HepG2 (cell line): ENCODE measurements around the gene DCAF7. TPM values are rescaled to one million over a fixed set of nuclear protein-coding genes. Genes with fewer than 3 reads are reported as not detected.

Experiments used
- ATAC-seq: fragments of 200-7000 bp; cut with Tn5 transposase; 3 replicates; pipeline ENCODE4 v1.9.1; 2020; ENCODE audit warnings: mild to moderate bottlenecking, moderate library complexity
- BruUV-seq: library from RNA; stranded (reverse); fragments of 400-500 nt; replicated peaks from 2 replicates; lab custom pipeline; 2021; lab: Mats Ljungman, UMichigan
- CTCF ChIA-PET: fragments of 300-600 bp; formaldehyde crosslinking; extraction: SDS; loops from one replicate; lab custom pipeline; 2021; ENCODE audit warnings: low total read pairs, inconsistent platforms, low intra/inter-chr PET ratio; lab: Yijun Ruan, JAX
- POLR2A ChIA-PET: fragments of 350-600 bp; sonication (Branson Sonifier 250); formaldehyde crosslinking; loops from one replicate; lab custom pipeline; 2020; ENCODE audit warnings: antibody characterized with exemption, inconsistent platforms; lab: Yijun Ruan, JAX
- DNase-seq: peaks from one replicate; pipeline ENCODE4 v3.0.0-alpha.2; 2015; ENCODE audit warnings: low spot score
- FAIRE-seq: peaks from 3 replicates; lab custom pipeline; 2011; peaks lifted over from hg19 to GRCh38; lab: Jason Lieb, UNC
- H2AFZ ChIP-seq: one replicate; pipeline ENCODE4 v1.6.1; 2011; ENCODE audit warnings: low read length, inconsistent platforms
- H3K27ac ChIP-seq: fragments of 300-600 bp; 3 replicates; pipeline ENCODE4 v1.8.0; 2011; ENCODE audit warnings: mixed run types, mild to moderate bottlenecking, mixed read lengths, low read length, inconsistent platforms; ENCODE audit not compliant: insufficient read depth; ENCODE audit errors: extremely low read length
- H3K27me3 ChIP-seq, 2 experiments: fragments of 200-600 bp in 1 of 2; 2 replicates in 1 of 2; 3 replicates in 1 of 2; pipeline versions ENCODE4 v1.6.0 to v1.8.0; 2011; ENCODE audit warnings: low read length in 2 of 2, mild to moderate bottlenecking in 2 of 2, moderate library complexity in 2 of 2, inconsistent platforms in 1 of 2; ENCODE audit not compliant: insufficient read depth in 2 of 2, control insufficient read depth in 1 of 2
- H3K36me3 ChIP-seq, 2 experiments: fragments of 200-600 bp in 1 of 2; replicated peaks in 1 of 2; 2 replicates in 1 of 2; 3 replicates in 1 of 2; pipeline versions ENCODE4 v1.5.1 to v1.8.0; 2011; ENCODE audit warnings: low read length in 2 of 2, inconsistent platforms in 1 of 2; ENCODE audit not compliant: insufficient read depth in 2 of 2, control insufficient read depth in 1 of 2
- H3K4me1 ChIP-seq: 2 replicates; pipeline ENCODE4 v1.5.1; 2012; ENCODE audit warnings: low read length, inconsistent platforms; ENCODE audit not compliant: insufficient read depth
- H3K4me2 ChIP-seq: 2 replicates; pipeline ENCODE4 v1.6.0; 2011; ENCODE audit warnings: low read depth, low read length, inconsistent platforms
- H3K4me3 ChIP-seq, 3 experiments: fragments of 200-600 bp in 1 of 3; sonication (generic), shearing (Covaris generic) in 1 of 3; replicated peaks in 1 of 3; 2 replicates each; pipeline ENCODE4 v1.5.1; 2011 to 2016; ENCODE audit warnings: low read length in 3 of 3, inconsistent platforms in 2 of 3, low read depth in 2 of 3, mild to moderate bottlenecking in 2 of 3, control low read depth in 1 of 3, mixed read lengths in 1 of 3; ENCODE audit not compliant: insufficient read depth in 1 of 3
- H3K79me2 ChIP-seq: one replicate; pipeline ENCODE4 v1.6.1; 2011; ENCODE audit warnings: low read length, inconsistent platforms; ENCODE audit not compliant: insufficient read depth
- H3K9ac ChIP-seq: 2 replicates; pipeline ENCODE4 v1.6.0; 2011; ENCODE audit warnings: mild to moderate bottlenecking, low read depth, low read length, inconsistent platforms; ENCODE audit not compliant: insufficient read depth
- H3K9me3 ChIP-seq: 2 replicates; pipeline ENCODE4 v1.5.1; 2012; ENCODE audit warnings: mild to moderate bottlenecking, low read length
- H4K20me1 ChIP-seq: 2 replicates; pipeline ENCODE4 v1.6.0; 2011; ENCODE audit warnings: inconsistent platforms, mild to moderate bottlenecking, low read length, moderate library complexity; ENCODE audit not compliant: insufficient read depth
- ARNTL ChIP-seq: sonication (generic); formaldehyde crosslinking; IDR thresholded peaks from 2 replicates; pipeline ENCODE4 v1.4.0; 2020; ENCODE audit warnings: mild to moderate bottlenecking, missing genetic modification reagents
- BRD4 ChIP-seq: sonication (generic); formaldehyde crosslinking; IDR thresholded peaks from 2 replicates; pipeline ENCODE4 v1.4.0; 2020; ENCODE audit warnings: missing genetic modification reagents
- DNMT1 ChIP-seq: sonication (generic); formaldehyde crosslinking; IDR thresholded peaks from 2 replicates; pipeline ENCODE4 v1.5.1; 2020; ENCODE audit warnings: mild to moderate bottlenecking, missing genetic modification reagents
- NPAS2 ChIP-seq: sonication (generic); formaldehyde crosslinking; IDR thresholded peaks from 2 replicates; pipeline ENCODE4 v1.8.0; 2022; ENCODE audit warnings: mild to moderate bottlenecking, missing genetic modification reagents, borderline replicate concordance
- ZKSCAN5 ChIP-seq: sonication (generic); formaldehyde crosslinking; IDR thresholded peaks from 2 replicates; pipeline ENCODE4 v1.5.1; 2020; ENCODE audit warnings: mild to moderate bottlenecking, missing genetic modification reagents
- ZNF160 ChIP-seq: sonication (generic); formaldehyde crosslinking; IDR thresholded peaks from 2 replicates; pipeline ENCODE4 v1.8.0; 2022; ENCODE audit warnings: mild to moderate bottlenecking, inconsistent platforms, missing genetic modification reagents
- ZNF33A ChIP-seq: sonication (generic); formaldehyde crosslinking; IDR thresholded peaks from 2 replicates; pipeline ENCODE4 v1.5.1; 2020; ENCODE audit warnings: missing genetic modification reagents, mild to moderate bottlenecking, moderate library complexity, borderline replicate concordance
- ZNF33B ChIP-seq: sonication (generic); formaldehyde crosslinking; IDR thresholded peaks from 2 replicates; pipeline ENCODE4 v1.5.1; 2020; ENCODE audit warnings: mild to moderate bottlenecking, missing genetic modification reagents
- ZNF431 ChIP-seq: sonication (generic); formaldehyde crosslinking; IDR thresholded peaks from 2 replicates; pipeline ENCODE4 v1.9.0; 2022; ENCODE audit warnings: missing genetic modification reagents, low read depth, mild to moderate bottlenecking, borderline replicate concordance
- ZNF567 ChIP-seq: sonication (generic); formaldehyde crosslinking; IDR thresholded peaks from 2 replicates; pipeline ENCODE4 v1.8.1; 2023; ENCODE audit warnings: mild to moderate bottlenecking, missing genetic modification reagents, borderline replicate concordance
- ZNF737 ChIP-seq: sonication (generic); formaldehyde crosslinking; IDR thresholded peaks from 2 replicates; pipeline ENCODE4 v1.5.0; 2020; ENCODE audit warnings: missing genetic modification reagents, mild to moderate bottlenecking, borderline replicate concordance
- ZNF790 ChIP-seq: sonication (generic); formaldehyde crosslinking; IDR thresholded peaks from 2 replicates; pipeline ENCODE4 v1.8.0; 2022; ENCODE audit warnings: missing genetic modification reagents, mild to moderate bottlenecking, borderline replicate concordance
- WGBS: methylation state at CpG from one replicate; pipeline ENCODE4 v1.1.6; 2017; ENCODE audit warnings: low lambda C conversion rate; 5-methylcytosine and 5-hydroxymethylcytosine counted together
- in situ Hi-C: cut with HindIII; loops from 2 replicates; pipeline ENCODE4 v1.10.0; 2017; ENCODE audit warnings: low pct_unique_long_range_greater_than_20kb; ENCODE audit not compliant: extremely low pct_ligation_motif_present
- intact Hi-C: fragments of 100-400 bp; cut with micrococcal nuclease; formaldehyde crosslinking; loops from one replicate; pipeline ENCODE4 v1.10.0; 2022; ENCODE audit not compliant: unreplicated experiment
- polyA plus RNA-seq, 8 experiments: library from polyadenylated mRNA; depleted of rRNA in 3 of 8; stranded (reverse) in 7 of 8; unstranded in 1 of 8; fragments of >200 nt; fragmentation: Illumina TruSeq in 4 of 8; extraction: Trizol in 4 of 8; gene quantifications; 2 replicates each; pipeline versions ENCODE4 v1.2.1 to v1.2.3, GENCODE V29; 2011 to 2016; ENCODE audit warnings: low read depth in 4 of 8, missing spikeins in 1 of 8, mixed read lengths in 1 of 8; ENCODE audit not compliant: insufficient read depth in 1 of 8
- total RNA-seq, 5 experiments: library from RNA; depleted of rRNA; stranded (reverse); fragments of >200 nt; fragmentation: Illumina TruSeq; extraction: Trizol; gene quantifications; 2 replicates each; pipeline ENCODE4 v1.2.3, GENCODE V29; 2016; ENCODE audit warnings: low read depth in 1 of 5
- TF ChIP-seq, protein P1 (sequence below): sonication (generic); formaldehyde crosslinking; IDR thresholded peaks from 2 replicates; pipeline ENCODE4 v1.4.0; 2020; ENCODE audit warnings: missing genetic modification reagents
- TF ChIP-seq, protein P2 (sequence below): IDR thresholded peaks from 2 replicates; pipeline ENCODE4 v1.6.1; 2016; ENCODE audit warnings: mild to moderate bottlenecking
- TF ChIP-seq, protein P3 (sequence below): sonication (generic); formaldehyde crosslinking; IDR thresholded peaks from 2 replicates; pipeline ENCODE4 v1.4.0; 2020; ENCODE audit warnings: missing genetic modification reagents, borderline replicate concordance

Gene DCAF7
- total and polyA plus RNA-seq, 2 of the 13 experiments (the other 11 are each of a cell fraction or from before 2014, with no cell fraction given), result 55.2 to 73.4 TPM

DNA sequence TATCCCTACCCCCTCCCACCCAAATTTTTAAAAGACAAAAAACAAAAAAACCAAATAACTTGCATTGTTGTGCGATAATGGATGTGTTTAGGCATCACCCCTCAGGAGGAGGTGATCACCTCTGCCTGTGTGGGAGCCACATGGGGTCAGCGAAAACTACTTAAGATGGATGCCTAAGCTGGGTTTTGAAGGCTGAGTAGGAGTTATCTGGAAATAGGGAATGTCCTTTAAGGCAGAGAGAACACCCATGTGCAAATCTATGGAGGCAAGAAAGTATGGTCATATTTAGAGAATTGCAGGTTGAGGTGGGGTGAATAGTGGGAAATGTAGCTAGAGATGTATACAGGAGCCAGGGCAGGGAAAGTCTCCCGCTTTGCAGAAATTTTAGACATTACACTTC, 44.9 kb downstream of the DCAF7 start:
- in situ Hi-C loops, result no loop called here
- no peak for FAIRE-seq
- no peak overlapping the region for H3K4me2 ChIP-seq
- H4K20me1 ChIP-seq, result no peaks in the 10 kb centered on the region; the same call in 1 of the 2 replicates
- no TSS peak for BruUV-seq
- WGBS, result 96% methylated on average over 3 of the region's 3 CpGs
- peaks cover 16 to 18% of the 10 kb centered on the region in 2 experiments; a peak in 4 of 5 replicates for H3K36me3 ChIP-seq
- ChIA-PET CTCF (no interaction called here), POLR2A (no interaction called here)
- H3K4me1 ChIP-seq, result peaks cover 7% of the 10 kb centered on the region
- no peak overlapping the region for H2AFZ ChIP-seq
- no peak for DNase-seq
- no peaks in the 10 kb centered on the region for H3K27me3 ChIP-seq
- H3K79me2 ChIP-seq, result no peaks in the 10 kb centered on the region
- intact Hi-C loops, result no loop called here
- H3K4me3 ChIP-seq, result no peak overlapping the region
- no peak overlapping the region for H3K9ac ChIP-seq
- ATAC-seq, result no peak
- TF ChIP-seq ZNF431 (CRISPR knock-in tag) (no peak), ARNTL (CRISPR knock-in tag) (no peak), ZNF567 (CRISPR knock-in tag) (no peak), ZNF737 (CRISPR knock-in tag) (no peak), ZNF33A (CRISPR knock-in tag) (no peak), ZNF160 (CRISPR knock-in tag) (no peak), ZKSCAN5 (CRISPR knock-in tag) (no peak), ZNF33B (CRISPR knock-in tag) (no peak), ZNF790 (no peak), BRD4 (no peak), DNMT1 (CRISPR knock-in tag) (no peak), NPAS2 (CRISPR knock-in tag) (no peak)
- TF ChIP-seq, protein P1, sequence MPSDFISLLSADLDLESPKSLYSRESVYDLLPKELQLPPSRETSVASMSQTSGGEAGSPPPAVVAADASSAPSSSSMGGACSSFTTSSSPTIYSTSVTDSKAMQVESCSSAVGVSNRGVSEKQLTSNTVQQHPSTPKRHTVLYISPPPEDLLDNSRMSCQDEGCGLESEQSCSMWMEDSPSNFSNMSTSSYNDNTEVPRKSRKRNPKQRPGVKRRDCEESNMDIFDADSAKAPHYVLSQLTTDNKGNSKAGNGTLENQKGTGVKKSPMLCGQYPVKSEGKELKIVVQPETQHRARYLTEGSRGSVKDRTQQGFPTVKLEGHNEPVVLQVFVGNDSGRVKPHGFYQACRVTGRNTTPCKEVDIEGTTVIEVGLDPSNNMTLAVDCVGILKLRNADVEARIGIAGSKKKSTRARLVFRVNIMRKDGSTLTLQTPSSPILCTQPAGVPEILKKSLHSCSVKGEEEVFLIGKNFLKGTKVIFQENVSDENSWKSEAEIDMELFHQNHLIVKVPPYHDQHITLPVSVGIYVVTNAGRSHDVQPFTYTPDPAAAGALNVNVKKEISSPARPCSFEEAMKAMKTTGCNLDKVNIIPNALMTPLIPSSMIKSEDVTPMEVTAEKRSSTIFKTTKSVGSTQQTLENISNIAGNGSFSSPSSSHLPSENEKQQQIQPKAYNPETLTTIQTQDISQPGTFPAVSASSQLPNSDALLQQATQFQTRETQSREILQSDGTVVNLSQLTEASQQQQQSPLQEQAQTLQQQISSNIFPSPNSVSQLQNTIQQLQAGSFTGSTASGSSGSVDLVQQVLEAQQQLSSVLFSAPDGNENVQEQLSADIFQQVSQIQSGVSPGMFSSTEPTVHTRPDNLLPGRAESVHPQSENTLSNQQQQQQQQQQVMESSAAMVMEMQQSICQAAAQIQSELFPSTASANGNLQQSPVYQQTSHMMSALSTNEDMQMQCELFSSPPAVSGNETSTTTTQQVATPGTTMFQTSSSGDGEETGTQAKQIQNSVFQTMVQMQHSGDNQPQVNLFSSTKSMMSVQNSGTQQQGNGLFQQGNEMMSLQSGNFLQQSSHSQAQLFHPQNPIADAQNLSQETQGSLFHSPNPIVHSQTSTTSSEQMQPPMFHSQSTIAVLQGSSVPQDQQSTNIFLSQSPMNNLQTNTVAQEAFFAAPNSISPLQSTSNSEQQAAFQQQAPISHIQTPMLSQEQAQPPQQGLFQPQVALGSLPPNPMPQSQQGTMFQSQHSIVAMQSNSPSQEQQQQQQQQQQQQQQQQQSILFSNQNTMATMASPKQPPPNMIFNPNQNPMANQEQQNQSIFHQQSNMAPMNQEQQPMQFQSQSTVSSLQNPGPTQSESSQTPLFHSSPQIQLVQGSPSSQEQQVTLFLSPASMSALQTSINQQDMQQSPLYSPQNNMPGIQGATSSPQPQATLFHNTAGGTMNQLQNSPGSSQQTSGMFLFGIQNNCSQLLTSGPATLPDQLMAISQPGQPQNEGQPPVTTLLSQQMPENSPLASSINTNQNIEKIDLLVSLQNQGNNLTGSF, result no peak
- TF ChIP-seq, protein P2, sequence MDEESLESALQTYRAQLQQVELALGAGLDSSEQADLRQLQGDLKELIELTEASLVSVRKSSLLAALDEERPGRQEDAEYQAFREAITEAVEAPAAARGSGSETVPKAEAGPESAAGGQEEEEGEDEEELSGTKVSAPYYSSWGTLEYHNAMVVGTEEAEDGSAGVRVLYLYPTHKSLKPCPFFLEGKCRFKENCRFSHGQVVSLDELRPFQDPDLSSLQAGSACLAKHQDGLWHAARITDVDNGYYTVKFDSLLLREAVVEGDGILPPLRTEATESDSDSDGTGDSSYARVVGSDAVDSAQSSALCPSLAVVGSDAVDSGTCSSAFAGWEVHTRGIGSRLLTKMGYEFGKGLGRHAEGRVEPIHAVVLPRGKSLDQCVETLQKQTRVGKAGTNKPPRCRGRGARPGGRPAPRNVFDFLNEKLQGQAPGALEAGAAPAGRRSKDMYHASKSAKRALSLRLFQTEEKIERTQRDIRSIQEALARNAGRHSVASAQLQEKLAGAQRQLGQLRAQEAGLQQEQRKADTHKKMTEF (CRISPR knock-in tag), result no peak
- TF ChIP-seq, protein P3, sequence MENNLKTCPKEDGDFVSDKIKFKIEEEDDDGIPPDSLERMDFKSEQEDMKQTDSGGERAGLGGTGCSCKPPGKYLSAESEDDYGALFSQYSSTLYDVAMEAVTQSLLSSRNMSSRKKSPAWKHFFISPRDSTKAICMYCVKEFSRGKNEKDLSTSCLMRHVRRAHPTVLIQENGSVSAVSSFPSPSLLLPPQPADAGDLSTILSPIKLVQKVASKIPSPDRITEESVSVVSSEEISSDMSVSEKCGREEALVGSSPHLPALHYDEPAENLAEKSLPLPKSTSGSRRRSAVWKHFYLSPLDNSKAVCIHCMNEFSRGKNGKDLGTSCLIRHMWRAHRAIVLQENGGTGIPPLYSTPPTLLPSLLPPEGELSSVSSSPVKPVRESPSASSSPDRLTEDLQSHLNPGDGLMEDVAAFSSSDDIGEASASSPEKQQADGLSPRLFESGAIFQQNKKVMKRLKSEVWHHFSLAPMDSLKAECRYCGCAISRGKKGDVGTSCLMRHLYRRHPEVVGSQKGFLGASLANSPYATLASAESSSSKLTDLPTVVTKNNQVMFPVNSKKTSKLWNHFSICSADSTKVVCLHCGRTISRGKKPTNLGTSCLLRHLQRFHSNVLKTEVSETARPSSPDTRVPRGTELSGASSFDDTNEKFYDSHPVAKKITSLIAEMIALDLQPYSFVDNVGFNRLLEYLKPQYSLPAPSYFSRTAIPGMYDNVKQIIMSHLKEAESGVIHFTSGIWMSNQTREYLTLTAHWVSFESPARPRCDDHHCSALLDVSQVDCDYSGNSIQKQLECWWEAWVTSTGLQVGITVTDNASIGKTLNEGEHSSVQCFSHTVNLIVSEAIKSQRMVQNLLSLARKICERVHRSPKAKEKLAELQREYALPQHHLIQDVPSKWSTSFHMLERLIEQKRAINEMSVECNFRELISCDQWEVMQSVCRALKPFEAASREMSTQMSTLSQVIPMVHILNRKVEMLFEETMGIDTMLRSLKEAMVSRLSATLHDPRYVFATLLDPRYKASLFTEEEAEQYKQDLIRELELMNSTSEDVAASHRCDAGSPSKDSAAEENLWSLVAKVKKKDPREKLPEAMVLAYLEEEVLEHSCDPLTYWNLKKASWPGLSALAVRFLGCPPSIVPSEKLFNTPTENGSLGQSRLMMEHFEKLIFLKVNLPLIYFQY (CRISPR knock-in tag), result no peak
- no peaks in the 10 kb centered on the region for H3K9me3 ChIP-seq
- no peak overlapping the region for H3K27ac ChIP-seq
